GM18868 (cell line): Measurements from ENCODE around the gene ATP8B1.
"Not testable (repeated sequence)": the region's sequence is repeated elsewhere in the genome, so short reads cannot be mapped to it uniquely, and the experiment has no call there.

Experiments
- ATAC-seq: cut with Tn5 transposase; IDR thresholded peaks from one replicate; pipeline ENCODE4 v1.9.1; 2021; ENCODE audit warnings: mild to moderate bottlenecking, moderate library complexity; ENCODE audit not compliant: unreplicated experiment

Gene ATP8B1

DNA sequence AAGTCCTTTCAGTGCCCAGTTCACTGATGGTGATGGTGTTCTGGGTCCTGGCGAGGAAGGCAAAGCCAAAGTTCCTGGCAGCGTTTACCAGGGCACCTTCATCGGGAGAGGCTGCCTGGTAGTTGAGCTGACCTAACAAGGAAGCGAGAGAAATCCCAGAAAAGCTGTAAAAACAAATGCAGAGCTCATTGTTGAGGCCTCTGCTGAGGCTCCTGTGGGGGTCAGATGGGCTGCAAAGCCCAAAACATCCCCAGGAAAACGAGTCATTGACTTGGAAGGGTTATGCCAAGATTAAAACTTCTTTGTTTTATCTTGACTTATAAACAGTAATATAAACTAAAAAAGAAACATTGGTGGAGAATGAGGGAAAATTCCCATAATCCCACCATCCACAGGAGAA, 128.2 kb downstream of the ATP8B1 start:
- ATAC-seq: no peak

DNA sequence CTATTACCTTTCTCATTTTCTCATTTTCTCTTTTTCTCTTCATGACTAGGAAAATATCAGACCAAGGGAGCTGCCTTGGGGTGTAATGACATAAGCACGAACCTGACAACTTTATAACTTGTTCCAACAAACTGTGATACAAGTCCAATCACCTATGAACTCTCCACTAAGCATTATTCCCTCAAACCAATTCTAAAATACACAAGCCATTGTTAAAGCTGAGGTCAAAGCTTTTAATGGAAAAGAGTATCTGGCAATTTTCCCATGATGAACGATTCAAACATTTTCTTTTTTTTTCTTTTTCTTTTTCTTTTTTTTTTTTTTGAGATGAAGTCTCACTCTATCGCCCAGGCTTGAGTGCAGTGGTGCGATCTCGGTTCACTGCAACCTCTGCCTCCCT, 133.1 kb downstream of the ATP8B1 start:
- no peak for ATAC-seq

DNA sequence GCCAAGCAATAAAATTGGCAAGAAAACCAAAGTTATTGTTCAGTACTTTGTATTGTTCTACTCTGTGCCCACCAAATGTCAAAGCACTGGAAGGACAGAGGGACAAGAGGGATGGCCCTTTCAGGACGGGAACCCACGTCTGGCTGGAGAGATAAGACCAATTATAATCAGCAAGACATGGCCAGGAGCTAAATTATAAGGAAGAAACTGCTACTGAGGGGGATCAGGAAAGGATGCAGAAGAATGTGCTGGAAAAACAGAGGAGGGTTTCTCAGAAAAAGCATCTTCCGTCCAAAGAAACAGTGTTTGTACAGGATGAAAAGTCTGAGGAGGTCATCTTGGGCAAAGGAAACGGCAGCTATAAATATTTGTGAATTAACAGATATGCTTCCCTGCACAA, 135.1 kb downstream of the ATP8B1 start:
- no peak for ATAC-seq

DNA sequence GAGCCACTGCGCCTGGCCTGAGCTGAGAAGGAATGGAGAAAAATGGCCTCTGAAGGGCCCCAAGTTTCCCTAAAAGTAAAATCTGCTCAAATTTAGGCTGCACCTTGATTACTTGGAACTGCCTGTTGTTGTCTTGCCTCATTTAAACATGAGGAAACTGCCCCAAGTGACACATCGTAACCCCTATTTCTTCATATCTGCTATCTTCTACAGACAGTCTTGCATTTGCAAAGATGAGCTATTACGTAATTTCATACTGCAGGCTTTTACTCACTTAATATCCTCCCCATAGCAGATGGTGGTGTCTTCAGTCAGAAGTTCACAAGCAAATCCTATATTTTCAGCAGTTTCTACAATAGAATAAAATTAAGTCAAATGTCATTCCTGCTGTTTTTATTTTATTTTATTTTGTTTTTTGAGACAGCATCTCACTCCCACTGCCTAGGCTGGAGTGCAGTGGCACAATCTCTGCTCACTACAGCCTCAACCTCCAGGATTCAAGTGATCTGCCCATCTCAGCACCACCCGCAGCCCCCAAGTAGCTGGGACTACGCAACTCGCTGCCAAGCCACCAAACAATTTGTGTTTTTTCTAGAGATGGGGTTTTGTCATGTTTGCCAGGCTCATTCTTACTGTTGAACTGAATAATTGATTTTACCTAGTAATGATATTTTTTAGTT, 136.2 kb downstream of the ATP8B1 start:
- ATAC-seq: no peak

DNA sequence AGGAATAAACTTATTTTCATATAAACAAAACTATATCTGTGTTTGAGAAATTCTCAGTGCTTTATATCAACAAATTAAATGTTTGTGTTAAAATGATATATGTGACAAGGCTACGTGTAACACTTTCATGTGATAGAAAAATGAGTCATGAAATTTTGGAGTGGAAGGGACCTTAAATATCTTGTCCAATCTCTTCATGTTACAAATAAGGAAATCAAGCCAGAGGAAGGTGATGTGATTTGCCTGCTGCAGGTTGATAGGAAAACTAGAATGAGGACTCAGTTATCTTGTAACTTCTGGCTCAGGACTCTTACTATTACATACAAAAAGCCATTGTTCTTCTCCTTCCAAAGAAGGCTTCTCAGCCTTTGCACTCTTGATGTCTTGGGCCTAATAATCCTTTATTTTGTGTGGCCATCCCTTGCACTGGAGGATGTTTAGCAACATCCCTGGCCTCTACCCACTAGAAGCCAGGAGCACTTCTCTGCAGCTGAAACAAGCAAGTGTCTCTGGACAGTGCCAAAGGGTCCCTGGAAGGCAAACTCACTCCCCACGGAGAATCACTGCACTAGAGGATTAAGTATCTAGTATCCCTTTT, 138.4 kb downstream of the ATP8B1 start:
- no peak for ATAC-seq

DNA sequence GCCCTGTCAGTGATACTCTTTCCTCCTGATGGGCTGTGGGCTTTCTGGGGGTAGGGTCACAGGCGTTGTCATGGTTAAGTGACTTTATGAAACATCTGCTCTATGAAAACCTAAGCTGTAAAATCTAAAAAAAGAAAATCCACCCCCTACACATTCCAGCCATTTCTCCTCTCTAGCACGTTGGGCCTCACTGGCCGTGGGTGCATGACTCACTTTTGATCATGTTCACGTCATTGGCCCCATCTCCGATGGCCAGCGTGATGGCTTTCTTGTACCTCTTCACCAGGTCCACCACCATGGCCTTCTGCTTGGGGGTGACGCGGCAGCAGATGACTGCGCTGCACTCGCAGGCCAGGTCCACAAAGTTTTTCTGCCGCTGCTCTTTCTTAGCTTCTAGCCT, 142.2 kb downstream of the ATP8B1 start:
- ATAC-seq: no peak

DNA sequence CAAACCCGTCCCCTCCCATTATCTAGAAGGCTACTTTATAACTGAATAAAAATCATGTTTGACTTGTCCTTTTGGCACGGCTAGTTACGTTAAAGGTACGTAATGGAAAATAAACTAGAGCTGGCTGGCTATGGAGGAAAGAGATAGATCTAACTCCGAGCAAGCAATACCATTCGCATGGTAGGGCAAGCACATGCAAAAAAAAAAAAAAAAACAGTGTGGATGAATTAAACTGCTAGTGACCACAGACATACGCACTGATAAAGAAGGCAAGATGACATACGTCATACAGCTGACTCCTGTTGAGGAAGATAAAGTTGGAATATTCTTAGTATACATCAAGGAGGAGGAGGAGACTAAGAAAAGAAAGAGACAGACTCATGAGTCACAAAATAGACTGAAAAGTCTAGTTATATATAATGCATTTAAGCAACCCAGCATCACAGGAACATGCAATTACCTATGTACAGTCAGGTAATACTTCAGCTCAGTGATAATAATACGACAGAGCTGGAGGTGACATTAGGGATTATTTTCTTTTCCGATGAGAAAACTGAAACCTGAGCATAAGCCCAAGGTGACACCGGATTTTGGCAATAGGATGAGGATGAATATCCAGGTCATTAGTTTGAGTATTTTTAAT, 143.5 kb downstream of the ATP8B1 start:
- no peak for ATAC-seq

DNA sequence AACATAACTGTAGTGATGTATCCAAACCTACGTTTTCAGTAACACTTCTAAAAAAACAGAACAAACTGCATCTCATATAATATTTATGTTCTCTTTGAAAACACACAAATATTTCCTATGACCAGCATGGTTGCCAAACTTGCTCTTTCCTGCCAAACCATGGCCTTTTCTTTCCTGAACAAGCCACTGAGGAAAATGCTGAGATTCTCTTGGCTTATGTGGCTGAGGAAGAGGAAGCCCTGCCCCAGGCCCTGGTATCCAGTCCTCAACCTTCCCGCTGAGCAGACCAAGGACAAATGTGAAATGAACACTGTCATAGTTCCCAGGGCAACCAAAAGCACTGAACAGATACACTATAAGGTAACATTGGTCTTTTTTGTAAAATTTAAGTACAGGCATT, 145.6 kb downstream of the ATP8B1 start:
- no peak for ATAC-seq

DNA sequence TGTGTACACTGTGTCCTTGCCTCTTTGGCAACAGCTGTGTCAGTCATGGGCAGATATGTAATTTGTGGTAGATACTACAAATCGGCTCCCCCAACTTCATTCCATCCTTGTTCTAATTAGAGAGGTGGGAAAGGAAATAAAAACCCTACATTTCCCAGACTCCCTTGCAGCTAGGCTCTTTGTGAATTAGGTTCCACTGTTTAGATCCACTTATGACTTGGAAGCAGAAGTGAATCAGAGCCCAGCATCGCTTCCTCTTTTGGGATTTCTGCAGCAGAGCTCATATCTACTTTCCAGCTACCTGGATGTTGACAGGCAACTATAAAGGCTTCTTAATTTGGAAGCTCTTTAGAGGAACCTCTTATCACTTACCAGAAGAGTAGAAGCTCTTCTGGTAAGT, 147.4 kb downstream of the ATP8B1 start:
- no peak for ATAC-seq

DNA sequence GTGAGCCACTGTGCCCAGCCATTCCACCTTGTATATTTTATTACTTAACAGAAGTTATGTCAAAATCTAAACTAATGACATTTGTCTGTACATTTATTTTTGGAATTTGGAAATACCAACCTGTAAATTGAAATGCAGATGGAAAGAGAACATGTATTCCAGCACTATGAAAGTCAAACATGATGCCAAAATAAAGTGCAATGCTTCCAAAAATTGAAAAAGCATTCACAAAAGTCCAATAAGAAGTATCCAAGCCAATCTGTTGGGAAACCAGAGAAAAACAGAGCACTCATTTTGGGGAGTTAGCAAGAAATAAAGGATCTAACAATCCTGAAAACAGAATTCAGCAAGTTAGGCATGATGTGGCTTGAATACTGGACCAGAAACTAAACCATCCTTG, 151.2 kb downstream of the ATP8B1 start:
- no peak for ATAC-seq

DNA sequence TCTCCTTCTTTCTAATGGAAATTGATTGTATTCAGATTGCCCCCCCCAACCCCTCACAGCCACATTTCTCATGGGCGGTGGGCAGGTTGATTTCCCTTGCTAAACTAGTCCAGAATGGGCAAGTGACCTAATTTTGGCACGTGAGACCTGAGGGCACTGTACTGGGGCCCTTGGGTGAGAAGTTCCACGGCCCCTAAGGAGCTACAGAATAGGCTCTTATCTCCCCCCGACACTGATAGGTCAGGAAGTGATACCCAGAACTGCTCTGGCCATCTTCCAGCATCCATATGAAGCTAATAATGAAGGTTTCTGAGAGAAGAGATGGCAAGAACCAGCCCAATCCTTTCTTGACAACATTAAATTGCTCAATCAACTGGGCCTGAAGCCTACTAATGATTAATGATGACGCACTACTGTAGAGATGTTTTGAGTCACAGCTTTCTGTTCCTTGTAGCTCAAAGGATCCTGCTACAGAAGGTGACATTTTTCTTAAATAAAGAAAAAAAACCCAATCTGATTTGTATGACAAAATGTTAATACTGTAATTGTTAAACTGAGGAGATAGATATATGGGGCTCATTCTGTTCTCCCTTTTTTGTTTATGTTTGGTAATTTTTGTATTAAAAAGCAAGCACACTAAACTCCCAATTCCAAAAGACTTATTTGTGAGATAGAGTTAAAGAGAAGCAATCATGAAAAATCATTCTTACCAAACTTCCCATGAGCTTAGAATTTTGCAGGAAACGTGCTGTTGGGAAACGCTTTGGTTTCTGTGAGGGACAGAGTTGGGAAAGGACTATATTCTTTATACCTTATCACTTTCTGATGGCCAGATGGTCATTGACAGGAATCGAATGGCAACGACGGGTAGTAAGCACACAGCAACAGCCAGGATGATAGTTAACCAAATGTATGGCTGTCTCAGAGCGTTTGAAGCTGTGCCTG, 153.3 kb downstream of the ATP8B1 start:
- peak; percentile 91 for ATAC-seq

DNA sequence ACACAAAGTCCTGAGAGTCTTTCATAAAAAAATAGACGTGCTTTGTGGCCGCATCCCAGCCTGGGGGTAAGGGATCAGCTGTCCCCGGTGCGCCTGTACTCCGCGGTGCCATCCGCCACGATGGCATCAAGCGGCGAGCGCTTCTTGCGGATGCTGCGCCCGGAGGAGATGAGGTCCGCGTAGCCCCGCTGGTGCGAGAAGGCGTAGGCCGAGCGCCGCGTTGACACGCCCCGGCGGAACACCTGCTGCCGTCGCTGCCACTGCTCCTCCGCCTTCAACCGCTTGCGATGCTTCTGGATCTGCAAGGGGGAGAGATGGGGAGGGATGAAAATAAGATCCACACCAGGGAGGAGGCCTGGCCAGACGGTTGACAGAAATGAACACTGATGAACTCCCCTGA, 154.7 kb downstream of the ATP8B1 start:
- ATAC-seq: no peak

DNA sequence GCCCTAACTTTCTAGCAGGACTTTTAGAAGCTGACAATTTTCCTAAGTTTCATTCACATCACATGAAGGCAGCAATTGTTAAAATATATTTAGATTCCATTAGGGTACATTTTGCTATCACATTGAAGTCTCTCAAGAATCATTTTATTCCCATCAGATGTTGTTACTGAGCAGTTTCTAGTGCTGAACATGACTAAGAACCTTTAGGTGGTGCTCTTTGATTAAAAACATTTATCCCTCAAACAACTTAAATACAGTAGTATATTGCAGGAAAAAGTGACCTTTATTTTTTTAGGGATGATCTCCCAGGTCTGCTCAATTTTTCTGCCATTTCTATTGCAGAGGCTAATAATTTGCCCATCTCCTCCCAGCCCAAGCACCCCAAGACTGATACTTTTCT, 158.6 kb downstream of the ATP8B1 start:
- no peak for ATAC-seq

DNA sequence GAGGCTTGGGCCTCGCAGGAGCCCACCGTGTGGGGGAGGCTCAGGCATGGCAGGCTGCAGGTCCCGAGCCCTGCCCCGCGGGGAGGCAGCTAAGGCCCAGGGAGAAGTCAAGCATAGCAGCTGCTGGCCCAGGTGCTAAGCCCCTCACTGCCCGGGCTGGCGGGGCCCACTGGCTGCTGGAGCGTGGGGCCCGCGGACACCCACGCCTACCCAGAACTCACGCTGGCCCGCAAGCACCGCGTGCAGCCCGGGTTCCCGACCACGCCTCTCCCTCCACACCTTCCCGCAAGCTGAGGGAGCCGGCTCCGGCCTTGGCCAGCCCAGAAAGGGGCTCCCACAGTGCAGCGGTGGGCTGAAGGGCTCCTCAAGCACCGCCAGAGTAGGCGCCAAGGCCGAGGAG, 159.4 kb downstream of the ATP8B1 start:
- not testable (repeated sequence) for ATAC-seq

DNA sequence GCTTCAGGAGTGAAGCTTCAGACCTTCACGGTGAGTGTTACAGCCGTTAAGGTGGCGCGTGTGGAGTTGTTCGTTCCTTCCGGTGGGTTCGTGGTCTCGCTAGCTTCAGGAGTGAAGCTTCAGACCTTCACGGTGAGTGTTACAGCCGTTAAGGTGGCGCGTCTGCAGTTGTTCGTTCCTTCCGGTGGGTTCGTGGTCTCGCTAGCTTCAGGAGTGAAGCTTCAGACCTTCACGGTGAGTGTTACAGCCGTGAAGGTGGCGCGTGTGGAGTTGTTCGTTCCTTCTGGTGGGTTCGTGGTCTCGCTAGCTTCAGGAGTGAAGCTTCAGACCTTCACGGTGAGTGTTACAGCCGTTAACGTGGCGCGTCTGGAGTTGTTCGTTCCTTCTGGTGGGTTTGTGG, 160.7 kb downstream of the ATP8B1 start:
- not testable (repeated sequence) for ATAC-seq

DNA sequence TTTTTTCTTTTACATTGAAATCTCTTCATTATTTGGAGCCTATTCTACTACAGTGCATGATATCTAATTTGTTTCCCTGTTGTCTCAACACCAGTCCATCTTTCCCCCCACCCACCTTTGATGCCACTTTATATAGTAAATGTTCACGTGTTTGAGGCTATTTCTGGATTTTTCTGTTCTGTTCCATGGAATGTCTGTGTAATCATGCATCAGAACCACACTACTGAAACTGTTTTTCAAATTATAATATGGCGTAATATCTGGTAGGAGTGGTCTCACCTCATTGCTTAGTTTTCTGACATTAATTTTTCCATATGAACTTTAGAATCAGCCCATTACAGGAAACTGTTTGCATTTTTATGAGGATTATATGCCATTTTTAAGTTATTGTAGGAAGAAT, 162.4 kb downstream of the ATP8B1 start:
- no peak for ATAC-seq

DNA sequence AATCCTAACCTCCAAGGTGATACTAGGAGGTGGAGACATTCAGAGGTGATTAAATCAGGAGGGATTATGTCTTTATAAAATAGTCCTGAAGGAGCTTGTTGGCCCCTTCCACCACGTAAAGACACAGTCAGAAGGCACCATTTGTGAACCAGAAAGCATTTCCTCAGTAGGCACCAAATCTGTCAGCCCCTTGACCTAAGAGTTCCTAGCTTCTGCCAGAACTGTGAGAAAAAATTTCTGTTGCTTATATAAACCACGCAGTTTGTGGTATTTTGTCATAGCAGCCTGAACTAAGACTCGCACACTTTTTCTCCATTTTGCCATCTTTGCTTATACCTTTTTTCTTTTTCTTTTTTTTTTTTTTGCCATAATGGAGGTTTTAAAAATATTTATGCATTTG, 162.9 kb downstream of the ATP8B1 start:
- no peak for ATAC-seq

DNA sequence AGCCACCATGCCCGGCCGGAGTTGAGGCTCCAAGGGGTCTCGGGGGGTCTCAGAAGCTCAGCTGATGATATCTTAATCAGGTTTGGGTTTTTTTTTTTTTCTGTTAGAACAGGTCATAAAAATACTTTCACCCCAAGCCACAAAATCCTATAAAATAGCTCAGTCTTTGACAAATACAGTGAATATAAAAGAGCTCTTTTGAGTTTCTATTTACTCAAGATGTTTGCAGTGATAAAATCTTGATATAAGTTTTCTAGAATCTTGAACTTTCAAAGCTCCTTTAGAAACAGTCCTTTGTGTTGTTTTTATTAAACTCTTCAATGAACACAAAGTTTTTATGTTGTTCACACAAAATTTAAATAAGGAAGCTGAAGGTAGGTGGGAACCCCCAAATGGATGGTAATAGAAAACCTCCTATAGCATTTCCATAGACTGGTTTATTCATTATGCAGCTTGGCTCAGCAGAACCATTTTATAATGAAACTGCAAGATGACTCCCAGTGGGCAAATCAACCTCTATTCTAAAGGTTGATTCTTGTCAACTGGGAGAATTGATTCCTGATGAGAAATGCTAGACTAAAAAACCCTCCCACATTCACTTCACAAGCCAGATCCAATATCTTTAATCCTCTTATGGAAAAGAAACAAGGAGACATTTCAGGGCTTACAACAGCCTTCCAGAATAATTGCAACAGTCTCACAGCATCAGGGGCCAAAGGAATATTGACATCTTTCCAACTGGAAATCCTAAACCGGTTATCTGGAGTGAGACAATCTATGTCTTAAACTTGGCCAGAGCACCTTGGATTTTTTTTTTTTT, 167.9 kb downstream of the ATP8B1 start:
- ATAC-seq: no peak

DNA sequence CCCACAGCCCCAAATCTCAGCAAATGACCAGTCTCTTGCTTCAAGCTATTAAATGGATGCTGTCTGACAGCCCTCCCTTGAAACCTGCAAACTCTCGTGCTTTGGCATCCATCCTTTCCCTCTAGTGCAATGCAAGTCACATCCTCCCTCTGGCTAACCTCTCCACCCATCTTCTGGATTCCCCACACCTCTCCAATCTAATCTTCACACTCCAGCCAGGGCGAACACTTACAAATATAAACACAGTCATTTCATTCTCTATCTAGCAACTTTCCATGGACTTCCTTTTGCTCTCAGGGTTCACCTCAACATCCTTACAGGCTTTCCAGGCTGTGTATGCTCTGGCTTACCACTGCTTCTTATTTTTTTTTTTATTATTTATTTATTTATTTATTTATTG, 171.4 kb downstream of the ATP8B1 start:
- no peak for ATAC-seq

DNA sequence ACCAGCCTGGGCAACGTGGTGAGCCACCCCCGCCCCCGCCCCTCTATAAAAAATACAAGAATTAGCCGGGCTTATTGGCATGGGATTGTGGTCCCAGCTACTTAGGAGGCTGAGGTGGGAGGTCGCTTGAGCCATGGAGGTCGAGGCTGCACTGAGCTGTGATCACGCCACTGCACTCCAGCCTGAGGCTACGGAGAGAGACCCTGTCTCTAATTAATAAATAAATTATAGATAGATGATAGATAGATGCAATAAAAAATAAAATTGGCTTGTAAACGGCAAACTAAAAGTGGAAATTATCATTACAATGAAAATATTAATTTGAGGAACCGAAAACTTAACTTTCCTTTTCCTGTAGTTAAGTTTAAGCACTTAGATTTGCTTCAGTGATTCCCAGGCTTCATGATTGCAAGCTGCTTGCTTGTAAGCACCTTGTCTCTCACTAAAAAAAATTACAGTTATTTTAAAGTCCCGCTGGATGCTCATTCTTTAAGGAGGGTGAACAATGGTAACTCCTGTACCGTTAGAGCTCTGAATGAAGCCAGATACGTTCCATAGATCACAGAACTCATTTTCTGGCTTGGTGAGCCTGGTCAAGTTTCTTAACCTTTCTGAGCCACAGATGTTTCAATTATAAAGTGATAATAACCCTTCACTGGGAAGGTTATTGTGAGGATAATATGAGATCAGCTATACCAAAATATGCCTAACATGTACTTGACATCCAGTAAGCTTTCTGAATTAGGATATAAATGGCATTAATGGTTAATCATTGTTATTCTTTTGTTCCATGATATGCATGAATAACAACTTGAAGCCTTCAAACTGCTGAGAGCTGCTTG, 172.1 kb downstream of the ATP8B1 start:
- ATAC-seq: peak; percentile 51
